GM19023 (cell line): Measurements from ENCODE around the gene NUCKS1.

ENCODE experiments used
- ATAC-seq: cut with Tn5 transposase; IDR thresholded peaks from one replicate; pipeline ENCODE4 v1.9.1; 2021; ENCODE audit warnings: mild to moderate bottlenecking, moderate library complexity; ENCODE audit not compliant: unreplicated experiment

Gene NUCKS1

DNA sequence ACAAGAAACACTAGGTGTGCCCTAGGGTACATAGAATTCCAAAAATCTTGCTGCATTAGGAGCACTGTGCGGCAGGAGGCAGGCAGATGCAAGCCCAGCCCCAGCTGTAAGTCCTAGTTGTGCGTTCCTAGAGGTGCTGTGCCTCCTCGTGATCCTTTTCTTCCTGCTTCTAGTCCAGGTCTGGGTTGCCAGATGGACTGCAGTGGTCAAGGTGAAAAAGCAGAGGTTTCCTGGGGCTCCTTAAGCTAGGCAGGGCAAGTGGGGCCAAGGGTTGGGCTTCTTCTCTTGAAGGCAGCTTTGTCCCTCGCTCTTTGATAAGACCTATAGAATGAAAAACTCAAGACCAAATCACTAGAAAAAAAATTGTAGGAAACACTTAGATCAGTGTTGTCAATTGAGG lies 48.1 kb downstream of the NUCKS1 start:
- ATAC-seq, result no peak

GRCh38 chr1:205701420-205701819 lies 48.6 kb downstream of the NUCKS1 start:
- no peak for ATAC-seq

DNA sequence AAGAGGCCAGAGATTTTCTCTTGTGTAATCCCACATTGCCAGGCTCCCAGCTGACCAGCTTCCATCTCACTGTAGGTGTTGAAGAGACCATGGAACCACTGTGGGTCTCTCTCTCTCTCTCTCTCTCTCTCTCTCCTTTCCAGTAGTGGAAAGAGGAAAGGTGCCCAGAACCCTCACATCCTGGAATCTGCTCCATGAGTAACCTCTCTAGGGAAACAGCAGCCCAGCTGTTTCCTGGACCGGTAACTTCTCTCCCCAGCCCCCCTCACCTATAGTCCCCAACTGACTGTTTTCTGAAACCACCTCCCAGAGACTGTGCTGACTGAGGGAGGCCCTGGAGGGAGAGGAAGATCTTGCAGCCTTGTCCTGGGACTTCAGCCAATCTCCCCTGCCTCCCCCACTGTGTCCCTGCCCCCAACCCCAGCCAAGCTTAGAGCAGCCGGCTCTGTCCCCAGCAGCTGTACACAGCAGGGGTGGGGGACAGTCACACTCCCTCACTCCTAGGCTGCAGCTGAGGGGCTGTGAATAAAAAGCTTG lies 49.0 kb downstream of the NUCKS1 start:
- ATAC-seq, result no peak

DNA sequence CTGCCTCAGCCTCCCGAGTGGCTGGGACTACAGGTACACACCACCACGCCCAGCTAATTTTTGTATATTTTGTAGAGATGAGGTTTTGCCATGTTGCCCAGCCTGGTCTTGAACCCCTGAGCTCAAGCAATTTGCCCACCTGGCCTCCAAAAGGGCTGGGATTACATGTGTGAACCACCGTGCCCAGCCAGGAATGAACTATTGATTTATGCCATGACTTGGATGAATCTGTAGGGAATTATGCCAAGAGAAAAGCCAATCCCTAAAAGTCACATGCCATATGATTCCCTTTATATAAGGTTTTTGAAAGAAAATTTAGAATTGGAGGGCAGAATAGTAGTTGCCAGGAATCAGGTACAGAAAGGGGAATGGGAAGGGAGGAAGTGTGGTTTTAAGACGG lies 50.6 kb downstream of the NUCKS1 start:
- no peak for ATAC-seq

- ATAC-seq, result no peak
These were observed 51.1 kb downstream of the NUCKS1 start for GRCh38 chr1:205698921-205699320.

DNA sequence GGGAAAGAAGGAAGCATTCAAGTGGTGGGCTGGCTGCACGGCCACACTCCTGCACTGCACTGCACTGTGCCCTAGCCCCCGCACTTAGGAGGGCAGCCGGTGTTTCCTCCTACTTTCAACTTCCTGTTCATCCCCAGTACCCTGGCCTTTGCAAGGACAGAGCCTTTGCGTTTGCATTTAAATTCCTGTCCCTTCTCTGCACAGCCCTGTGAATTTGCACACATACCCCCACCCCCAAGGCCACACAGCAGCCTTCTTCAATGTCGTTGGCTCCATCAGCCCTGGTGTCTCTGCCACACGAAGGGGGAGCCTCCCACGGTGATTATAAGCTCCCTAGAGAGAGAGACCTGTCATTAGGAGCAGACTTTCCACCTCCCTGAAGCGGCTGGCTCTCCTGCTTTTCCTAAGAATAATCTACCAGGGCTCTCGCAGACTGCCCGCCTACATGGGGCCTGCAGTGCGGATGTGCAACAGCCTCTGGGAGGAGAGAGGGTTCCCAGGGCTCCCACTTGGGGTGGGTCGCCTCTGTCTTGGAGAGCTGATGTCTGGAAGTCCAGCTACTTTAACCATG lies 56.5 kb downstream of the NUCKS1 start:
- no peak for ATAC-seq

GRCh38 chr1:205692423-205692822 lies 57.6 kb downstream of the NUCKS1 start:
- ATAC-seq, result no peak

DNA sequence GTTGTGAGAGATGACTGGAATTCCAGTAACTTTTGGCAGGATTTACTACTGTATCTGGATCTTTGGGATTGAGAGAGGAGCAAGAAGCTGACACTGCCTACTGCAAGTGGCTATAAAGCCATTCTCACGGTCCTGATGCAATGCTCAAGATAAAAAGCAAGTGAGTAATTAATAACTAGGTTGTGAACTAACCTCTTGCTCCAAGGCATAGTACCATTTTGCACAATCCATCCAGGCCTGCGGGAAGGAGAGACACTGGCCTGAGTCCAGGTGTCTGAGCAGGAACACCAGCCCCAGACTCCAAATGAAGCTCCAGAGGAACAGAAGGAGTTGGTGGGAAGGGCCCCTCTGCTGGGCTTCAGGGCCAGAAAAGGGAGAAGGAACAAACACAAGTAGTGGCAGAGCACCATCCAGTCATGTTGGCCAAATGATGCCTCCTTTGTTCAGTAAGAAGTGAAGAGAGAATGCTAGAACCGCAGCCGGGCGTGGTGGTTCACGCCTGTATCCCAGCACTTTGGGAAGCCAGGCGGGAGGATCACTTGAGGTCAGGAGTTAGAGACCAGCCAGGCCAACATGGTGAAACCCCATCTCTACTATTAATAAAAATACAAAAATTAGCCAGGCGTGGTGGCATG lies 59.7 kb downstream of the NUCKS1 start:
- ATAC-seq, result no peak

DNA sequence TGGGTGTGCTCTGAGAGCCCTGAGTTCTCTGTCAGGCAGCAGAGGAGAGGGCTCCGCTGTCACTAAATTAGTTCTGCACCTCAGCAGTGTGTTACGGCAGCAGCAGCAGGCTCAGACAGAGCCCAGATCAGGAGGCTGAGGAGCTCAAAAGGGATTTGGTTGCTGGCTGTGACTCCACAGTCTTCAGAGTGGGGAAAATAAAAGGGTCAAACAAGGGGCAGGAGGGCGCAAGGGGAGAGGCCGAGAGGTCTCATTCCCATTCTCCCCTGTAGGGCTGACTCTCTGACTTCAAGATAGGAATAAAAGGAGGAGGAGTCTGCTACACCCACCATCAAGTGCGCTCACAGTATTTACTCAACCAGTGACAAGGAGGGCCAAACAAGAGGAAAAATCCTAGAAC lies 60.5 kb downstream of the NUCKS1 start:
- no peak for ATAC-seq

DNA sequence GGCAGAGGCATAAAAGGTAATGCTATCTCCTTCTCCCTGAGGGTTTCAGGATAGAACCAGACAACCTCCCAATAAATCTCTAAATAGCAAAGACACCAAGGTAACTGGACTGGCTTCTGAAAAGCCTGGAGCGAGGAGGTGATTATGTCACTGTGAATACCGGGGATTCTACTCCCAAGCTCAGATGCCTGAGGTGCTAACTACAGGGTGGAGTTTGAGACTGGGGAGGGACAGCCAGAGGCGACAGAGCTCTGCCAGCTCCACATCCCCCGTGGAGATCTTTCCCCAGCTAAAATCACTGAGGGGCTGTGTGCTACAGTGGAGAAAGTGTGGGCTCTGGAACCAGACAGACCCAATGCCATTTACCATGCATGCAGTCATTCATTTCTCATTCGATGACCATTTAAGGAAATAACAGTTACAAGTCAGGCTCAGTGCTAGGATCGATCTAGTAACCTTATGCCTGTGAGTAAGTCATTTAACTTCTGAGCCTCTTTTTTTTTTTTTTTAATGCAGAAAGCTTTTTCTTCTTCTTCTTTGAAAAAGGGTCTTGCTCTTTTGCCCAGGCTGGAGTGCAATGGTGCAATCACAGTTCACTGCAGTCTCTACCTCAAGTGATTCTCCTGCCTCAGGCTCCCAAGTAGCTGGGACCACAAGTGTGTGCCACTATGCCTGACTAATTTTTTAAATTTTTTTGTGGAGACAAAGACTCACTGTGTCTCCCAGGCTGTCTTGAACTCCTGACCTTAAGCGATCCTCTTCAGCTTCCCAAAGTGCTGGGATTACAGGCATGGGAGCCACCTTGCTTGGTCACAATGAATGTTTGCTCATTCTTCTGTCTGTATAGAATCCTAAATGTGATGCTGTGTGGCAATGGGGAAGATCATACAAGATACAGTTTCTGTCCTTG lies 61.6 kb downstream of the NUCKS1 start:
- no peak for ATAC-seq

DNA sequence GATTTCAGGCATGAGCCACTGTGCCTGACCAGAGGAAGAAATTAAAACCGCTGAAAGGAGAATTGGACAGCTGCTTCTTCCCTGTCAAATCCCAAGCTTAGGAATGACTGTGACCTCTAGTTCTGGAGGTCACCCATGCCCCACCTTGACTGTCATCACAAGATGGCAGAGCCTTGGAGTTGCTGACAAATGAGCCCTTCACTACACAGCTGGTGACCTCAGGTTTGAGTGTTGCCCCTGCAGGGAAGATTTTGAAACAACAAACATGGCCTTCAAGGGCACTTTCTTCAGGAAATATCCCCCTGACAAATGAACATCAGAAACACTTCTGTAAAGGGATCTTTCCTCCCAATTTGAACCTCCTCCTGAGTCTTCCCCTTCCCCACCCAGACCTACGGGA lies 62.7 kb downstream of the NUCKS1 start:
- ATAC-seq, result no peak

- ATAC-seq, result no peak
These were observed 68.6 kb downstream of the NUCKS1 start for GRCh38 chr1:205681364-205681763.

DNA sequence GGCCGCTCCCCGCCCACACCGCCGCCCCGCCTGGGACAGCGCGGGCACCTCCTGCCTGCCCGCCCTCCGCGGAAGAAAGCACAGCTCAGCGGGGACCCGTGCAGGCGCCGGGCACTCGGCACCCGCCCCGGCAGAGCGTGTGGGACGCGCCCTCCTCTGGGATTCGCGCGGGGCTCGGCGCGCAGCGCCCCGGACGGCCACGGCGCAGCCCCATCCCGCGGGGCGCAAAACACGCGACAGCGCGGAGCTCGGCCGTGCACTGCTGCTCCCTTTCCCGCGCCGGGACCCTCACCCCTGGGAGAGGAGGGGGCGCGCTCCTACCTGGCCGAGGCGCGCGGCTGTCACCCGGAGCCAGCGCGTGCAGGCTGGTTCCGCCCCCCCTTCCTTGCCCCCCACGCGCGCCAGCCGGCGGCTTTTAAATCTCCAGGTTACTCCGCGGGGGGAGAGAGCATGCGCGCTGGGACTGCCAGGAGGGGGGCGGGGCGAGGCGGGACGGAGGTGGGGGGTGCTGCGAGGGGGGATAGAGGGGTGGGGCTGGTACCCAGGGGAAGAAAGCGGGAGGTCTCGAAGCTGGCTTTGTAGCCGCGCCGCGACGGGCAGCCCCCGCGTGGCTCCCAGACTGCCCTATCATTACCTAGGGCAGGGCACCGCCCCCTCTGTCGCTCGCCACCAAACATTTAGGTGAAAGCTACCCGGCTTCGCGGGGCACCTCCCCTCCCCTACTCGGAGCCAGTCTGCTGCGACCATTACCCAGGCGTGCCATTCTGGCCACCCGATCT lies 69.7 kb downstream of the NUCKS1 start, which contains the start of gene SLC45A3:
SLC45A3 (minus strand) TSS at position 437 of the 779 bp plus-strand sequence. CDS start 15,853 bp downstream, outside the sequence.
- ATAC-seq, result peak; percentile 48

- ATAC-seq, result no peak
These were observed 71.5 kb downstream of the NUCKS1 start for GRCh38 chr1:205678286-205679111.

DNA sequence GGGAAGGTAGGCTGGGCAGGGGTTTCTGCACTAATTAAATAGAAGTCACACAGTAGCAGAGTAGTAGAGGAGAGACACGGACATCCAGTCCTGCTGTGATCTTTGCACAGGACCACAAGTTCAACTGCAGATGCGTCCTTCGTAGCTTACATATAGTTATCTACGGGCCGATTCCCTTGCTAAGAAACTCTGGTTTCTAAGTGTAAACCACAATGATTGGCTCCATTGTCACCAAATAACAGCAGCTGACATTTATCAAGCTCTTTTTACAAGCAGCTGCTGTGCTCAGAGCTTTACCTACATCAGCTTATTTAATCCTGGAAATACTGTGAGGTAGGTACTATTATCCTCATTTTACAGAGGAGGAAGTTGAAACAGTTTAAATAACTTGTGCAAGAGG lies 72.8 kb downstream of the NUCKS1 start:
- no peak for ATAC-seq

DNA sequence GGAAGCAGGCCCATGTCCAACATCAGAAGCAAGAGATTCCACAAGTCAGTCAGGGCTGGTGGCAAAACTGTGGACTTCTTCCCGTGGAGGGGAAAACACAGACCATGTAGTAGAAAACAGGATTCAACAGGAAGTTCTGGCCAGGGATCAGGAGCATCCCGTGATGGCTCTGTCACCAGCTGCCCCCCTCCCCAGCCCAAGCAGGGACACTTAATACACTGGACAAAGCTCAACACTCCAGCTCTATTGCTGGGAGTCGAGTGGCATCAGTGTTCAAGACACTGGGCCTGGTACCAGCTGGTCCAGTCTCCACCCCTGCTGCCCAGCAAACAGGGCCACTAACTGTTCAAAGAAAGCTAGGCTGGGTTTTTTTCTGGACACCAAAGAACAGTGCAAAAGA lies 73.4 kb downstream of the NUCKS1 start:
- ATAC-seq, result no peak

- ATAC-seq, result no peak
These were observed 74.0 kb downstream of the NUCKS1 start for GRCh38 chr1:205676002-205676401.

- no peak for ATAC-seq
These were observed 74.7 kb downstream of the NUCKS1 start for GRCh38 chr1:205675247-205675646.

GRCh38 chr1:205672970-205673369 lies 77.0 kb downstream of the NUCKS1 start:
- no peak for ATAC-seq

DNA sequence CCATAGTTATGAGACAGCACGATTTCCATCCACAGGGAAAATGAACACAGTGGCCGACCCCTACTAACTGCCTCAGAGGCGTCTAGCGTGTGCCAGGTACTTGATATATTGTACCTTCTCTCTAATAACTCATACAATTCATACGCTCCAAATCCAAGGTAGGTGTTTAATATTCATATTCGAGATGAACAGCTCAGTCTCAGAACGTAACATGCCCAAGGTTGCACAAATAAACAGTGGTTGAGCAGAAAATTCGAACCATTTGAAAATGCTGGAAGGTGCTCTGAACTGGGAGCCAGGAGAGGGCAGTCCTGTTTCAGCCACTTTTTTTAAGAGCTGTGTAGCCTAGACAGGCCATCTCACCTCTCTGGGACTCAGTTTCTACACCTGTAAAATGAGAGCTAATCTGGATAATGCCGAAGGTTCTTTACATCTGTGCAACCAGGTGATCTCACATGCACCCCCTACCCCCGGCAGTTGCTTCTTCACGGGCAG lies 77.5 kb downstream of the NUCKS1 start:
- no peak for ATAC-seq
